Measurements from ENCODE around the gene RHBDF2.

DNA sequence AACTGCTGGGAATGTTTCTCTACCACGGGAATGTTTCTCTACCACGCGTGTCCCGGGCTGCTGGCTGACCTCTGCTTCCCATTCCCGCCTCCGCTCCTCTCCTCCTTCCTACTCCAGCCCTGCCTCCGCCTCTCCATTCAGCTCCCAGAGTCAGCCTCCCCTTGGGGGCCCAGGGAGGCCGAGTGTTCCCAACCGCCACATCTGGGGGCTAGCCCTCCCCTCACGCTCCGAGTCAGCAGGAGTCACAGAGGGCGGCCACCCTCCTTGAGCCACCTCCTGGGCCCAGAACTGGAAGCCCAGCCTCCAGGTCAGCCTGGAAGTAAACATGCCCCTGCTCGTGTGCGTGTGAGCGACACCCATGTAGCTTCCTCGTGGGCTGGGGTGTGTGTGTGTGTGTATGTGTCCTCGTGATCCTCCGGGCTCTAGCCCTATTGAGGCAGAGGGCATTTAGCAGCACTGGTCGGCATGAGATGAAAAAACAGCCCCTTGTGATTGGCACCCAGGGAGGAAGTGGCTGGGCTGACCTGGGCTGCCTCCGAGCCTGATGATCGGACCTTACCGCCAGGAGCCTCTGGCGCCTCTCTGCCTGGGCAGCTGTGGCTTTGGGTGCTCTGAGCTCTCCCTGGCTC lies 29.0 kb upstream of the RHBDF2 start:
- TF ChIP-seq, protein P1, sequence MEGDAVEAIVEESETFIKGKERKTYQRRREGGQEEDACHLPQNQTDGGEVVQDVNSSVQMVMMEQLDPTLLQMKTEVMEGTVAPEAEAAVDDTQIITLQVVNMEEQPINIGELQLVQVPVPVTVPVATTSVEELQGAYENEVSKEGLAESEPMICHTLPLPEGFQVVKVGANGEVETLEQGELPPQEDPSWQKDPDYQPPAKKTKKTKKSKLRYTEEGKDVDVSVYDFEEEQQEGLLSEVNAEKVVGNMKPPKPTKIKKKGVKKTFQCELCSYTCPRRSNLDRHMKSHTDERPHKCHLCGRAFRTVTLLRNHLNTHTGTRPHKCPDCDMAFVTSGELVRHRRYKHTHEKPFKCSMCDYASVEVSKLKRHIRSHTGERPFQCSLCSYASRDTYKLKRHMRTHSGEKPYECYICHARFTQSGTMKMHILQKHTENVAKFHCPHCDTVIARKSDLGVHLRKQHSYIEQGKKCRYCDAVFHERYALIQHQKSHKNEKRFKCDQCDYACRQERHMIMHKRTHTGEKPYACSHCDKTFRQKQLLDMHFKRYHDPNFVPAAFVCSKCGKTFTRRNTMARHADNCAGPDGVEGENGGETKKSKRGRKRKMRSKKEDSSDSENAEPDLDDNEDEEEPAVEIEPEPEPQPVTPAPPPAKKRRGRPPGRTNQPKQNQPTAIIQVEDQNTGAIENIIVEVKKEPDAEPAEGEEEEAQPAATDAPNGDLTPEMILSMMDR (IDR thresholded peaks at IDR 0.05) = no peak
- TF ChIP-seq POLR2A (IDR thresholded peaks at IDR 0.05) = peak in 1 of 4 donors; percentile 7
